PC-3 (cell line): Measurements from ENCODE around the gene REV1.

Source experiments
- EZH2 ChIP-seq: fragments of 300-600 bp; sonication (generic); IDR thresholded peaks from one replicate; pipeline ENCODE4 v1.6.1; 2017; ENCODE audit warnings: antibody characterized with exemption, mild to moderate bottlenecking, low read length; ENCODE audit not compliant: unreplicated experiment
- EZH2phosphoT487 ChIP-seq: fragments of 300-600 bp; sonication (generic); IDR thresholded peaks from 2 replicates; pipeline ENCODE4 v1.6.1; 2018; ENCODE audit warnings: mild to moderate bottlenecking, antibody characterized with exemption, low read length, borderline replicate concordance
- TF ChIP-seq, protein P1 (sequence below): fragments of 300-600 bp; sonication (generic); conservative IDR thresholded peaks from 2 replicates; pipeline ENCODE4 v1.5.1; 2017; ENCODE audit warnings: antibody characterized with exemption, low read depth, mild to moderate bottlenecking, low read length

DNA sequence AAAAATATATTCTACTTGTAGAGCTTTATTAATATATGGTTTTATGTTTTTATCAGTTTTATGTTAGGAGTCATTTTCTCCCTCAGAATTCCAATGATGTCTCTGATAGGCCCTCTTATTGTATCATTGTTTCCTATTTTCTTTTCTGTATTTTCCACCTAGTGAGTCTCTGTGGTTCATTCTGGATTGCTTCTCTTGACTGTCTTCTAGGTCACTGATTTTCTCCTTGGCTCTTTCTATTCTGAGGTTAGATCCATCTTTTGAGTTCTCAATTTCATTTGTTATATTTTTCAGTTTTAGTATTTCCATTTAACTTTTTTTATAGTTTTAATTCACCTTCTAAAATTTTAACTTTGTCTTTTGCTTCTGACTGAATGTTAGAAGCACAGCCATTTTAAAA is 115.1 kb downstream of the REV1 start:
- TF ChIP-seq, protein P1, sequence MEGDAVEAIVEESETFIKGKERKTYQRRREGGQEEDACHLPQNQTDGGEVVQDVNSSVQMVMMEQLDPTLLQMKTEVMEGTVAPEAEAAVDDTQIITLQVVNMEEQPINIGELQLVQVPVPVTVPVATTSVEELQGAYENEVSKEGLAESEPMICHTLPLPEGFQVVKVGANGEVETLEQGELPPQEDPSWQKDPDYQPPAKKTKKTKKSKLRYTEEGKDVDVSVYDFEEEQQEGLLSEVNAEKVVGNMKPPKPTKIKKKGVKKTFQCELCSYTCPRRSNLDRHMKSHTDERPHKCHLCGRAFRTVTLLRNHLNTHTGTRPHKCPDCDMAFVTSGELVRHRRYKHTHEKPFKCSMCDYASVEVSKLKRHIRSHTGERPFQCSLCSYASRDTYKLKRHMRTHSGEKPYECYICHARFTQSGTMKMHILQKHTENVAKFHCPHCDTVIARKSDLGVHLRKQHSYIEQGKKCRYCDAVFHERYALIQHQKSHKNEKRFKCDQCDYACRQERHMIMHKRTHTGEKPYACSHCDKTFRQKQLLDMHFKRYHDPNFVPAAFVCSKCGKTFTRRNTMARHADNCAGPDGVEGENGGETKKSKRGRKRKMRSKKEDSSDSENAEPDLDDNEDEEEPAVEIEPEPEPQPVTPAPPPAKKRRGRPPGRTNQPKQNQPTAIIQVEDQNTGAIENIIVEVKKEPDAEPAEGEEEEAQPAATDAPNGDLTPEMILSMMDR: no peak
- no peak for TF ChIP-seq EZH2phosphoT487
- TF ChIP-seq EZH2: no peak
